PC-3 (cell line): ENCODE data around the gene SPPL2C. TPM values are rescaled to one million over a fixed set of nuclear protein-coding genes. Genes with fewer than 3 reads are reported as not detected.

ENCODE experiments used
- ATAC-seq: fragments of 200-7000 bp; cut with Tn5 transposase; 2 replicates; pipeline ENCODE4 v1.9.1; 2020; ENCODE audit warnings: mild to moderate bottlenecking, moderate library complexity
- Bru-seq: library from RNA; stranded (reverse); fragments of 400-500 nt; gene quantifications from one replicate; lab custom pipeline; 2021; lab: Mats Ljungman, UMichigan
- BruChase-seq, 2 experiments: library from RNA; stranded (reverse); fragments of 400-500 nt; gene quantifications; one replicate each; lab custom pipeline; 2021; lab: Mats Ljungman, UMichigan
- BruUV-seq: library from RNA; stranded (reverse); fragments of 400-500 nt; replicated peaks from 2 replicates; lab custom pipeline; 2021; lab: Mats Ljungman, UMichigan
- CTCF ChIA-PET: fragments of 300-600 bp; sonication (Branson Sonifier 250); formaldehyde crosslinking; loops from one replicate; lab custom pipeline; 2022; ENCODE audit warnings: antibody characterized with exemption; lab: Charles Lee
- POLR2A ChIA-PET: fragments of 300-600 bp; sonication (Branson Sonifier 250); formaldehyde crosslinking; loops from one replicate; lab custom pipeline; 2022; ENCODE audit warnings: antibody characterized with exemption; ENCODE audit not compliant: unreplicated experiment; lab: Charles Lee
- DNase-seq: peaks from one replicate; pipeline ENCODE4 v3.0.0-alpha.2; 2015
- H2AFZ ChIP-seq: fragments of 300-600 bp; sonication (generic); 2 replicates; pipeline ENCODE4 v1.6.0; 2016; ENCODE audit warnings: antibody characterized with exemption, low read length
- H3F3A ChIP-seq: fragments of 300-600 bp; sonication (generic); one replicate; pipeline ENCODE4 v1.6.0; 2017; ENCODE audit warnings: antibody characterized with exemption, low read length, control low read depth, mild to moderate bottlenecking; ENCODE audit not compliant: unreplicated experiment
- H3K27ac ChIP-seq: fragments of 300-600 bp; sonication (generic); 2 replicates; pipeline ENCODE4 v1.5.1; 2016; ENCODE audit warnings: mild to moderate bottlenecking, low read length
- H3K27me3 ChIP-seq: fragments of 300-600 bp; sonication (generic); 2 replicates; pipeline ENCODE4 v1.6.1; 2016; ENCODE audit warnings: low read length, mixed read lengths
- H3K36me3 ChIP-seq: fragments of 300-600 bp; sonication (generic); 2 replicates; pipeline ENCODE4 v1.6.1; 2016; ENCODE audit warnings: low read depth, mixed run types, low read length, mixed read lengths
- H3K4me1 ChIP-seq: fragments of 300-600 bp; sonication (generic); 2 replicates; pipeline ENCODE4 v1.5.1; 2016; ENCODE audit warnings: low read length; ENCODE audit not compliant: insufficient read depth
- H3K4me2 ChIP-seq: fragments of 300-600 bp; sonication (generic); 2 replicates; pipeline ENCODE4 v1.6.0; 2016; ENCODE audit warnings: low read length
- H3K4me3 ChIP-seq: fragments of 300-600 bp; sonication (generic); 2 replicates; pipeline ENCODE4 v1.5.1; 2016; ENCODE audit warnings: mild to moderate bottlenecking, low read length, mixed read lengths
- H3K79me2 ChIP-seq: fragments of 300-600 bp; sonication (generic); 2 replicates; pipeline ENCODE4 v1.6.1; 2017; ENCODE audit warnings: low read length, mixed read lengths
- H3K9ac ChIP-seq: fragments of 300-600 bp; sonication (generic); 2 replicates; pipeline ENCODE4 v1.6.0; 2016; ENCODE audit warnings: mild to moderate bottlenecking, low read length
- H3K9me2 ChIP-seq: fragments of 300-600 bp; sonication (generic); replicated peaks from 2 replicates; pipeline ENCODE4 v1.6.1; 2016; ENCODE audit warnings: mixed run types, low read length, mixed read lengths
- H3K9me3 ChIP-seq: fragments of 300-600 bp; sonication (generic); 2 replicates; pipeline ENCODE4 v1.6.1; 2016; ENCODE audit warnings: low read length, mixed read lengths
- H4K20me1 ChIP-seq: fragments of 300-600 bp; sonication (generic); 2 replicates; pipeline ENCODE4 v1.6.1; 2016; ENCODE audit warnings: low read length, mixed read lengths
- EZH2 ChIP-seq: fragments of 300-600 bp; sonication (generic); IDR thresholded peaks from one replicate; pipeline ENCODE4 v1.6.1; 2017; ENCODE audit warnings: antibody characterized with exemption, mild to moderate bottlenecking, low read length; ENCODE audit not compliant: unreplicated experiment
- EZH2phosphoT487 ChIP-seq: fragments of 300-600 bp; sonication (generic); IDR thresholded peaks from 2 replicates; pipeline ENCODE4 v1.6.1; 2018; ENCODE audit warnings: mild to moderate bottlenecking, antibody characterized with exemption, low read length, borderline replicate concordance
- intact Hi-C: fragments of 100-400 bp; cut with micrococcal nuclease; formaldehyde crosslinking; loops from 2 replicates; pipeline ENCODE4 v1.9.0; 2023
- long read RNA-seq: library from polyadenylated mRNA; unstranded; transcript quantifications from one replicate; pipeline ENCODE4 v2.0.0, GENCODE V29; 2021; ENCODE audit not compliant: unreplicated experiment
- total RNA-seq: library from RNA; depleted of rRNA; stranded (reverse); fragments of >200 nt; gene quantifications from 2 replicates; pipeline ENCODE4 v1.2.3, GENCODE V29; 2014; rRNA removed
- TF ChIP-seq, protein P1 (sequence below): fragments of 300-600 bp; sonication (generic); conservative IDR thresholded peaks from 2 replicates; pipeline ENCODE4 v1.5.1; 2017; ENCODE audit warnings: antibody characterized with exemption, low read depth, mild to moderate bottlenecking, low read length

The SPPL2C gene
- not detected in 2 replicates for total RNA-seq
- Bru-seq, nascent RNA = not detected
- BruChase-seq, experiment 1, labeled RNA remaining after a 6-hour chase = percentile 22 among the genes with signal in this experiment
- not detected for BruChase-seq, experiment 2, labeled RNA remaining after a 2-hour chase
- long read RNA-seq = 0 reads

DNA sequence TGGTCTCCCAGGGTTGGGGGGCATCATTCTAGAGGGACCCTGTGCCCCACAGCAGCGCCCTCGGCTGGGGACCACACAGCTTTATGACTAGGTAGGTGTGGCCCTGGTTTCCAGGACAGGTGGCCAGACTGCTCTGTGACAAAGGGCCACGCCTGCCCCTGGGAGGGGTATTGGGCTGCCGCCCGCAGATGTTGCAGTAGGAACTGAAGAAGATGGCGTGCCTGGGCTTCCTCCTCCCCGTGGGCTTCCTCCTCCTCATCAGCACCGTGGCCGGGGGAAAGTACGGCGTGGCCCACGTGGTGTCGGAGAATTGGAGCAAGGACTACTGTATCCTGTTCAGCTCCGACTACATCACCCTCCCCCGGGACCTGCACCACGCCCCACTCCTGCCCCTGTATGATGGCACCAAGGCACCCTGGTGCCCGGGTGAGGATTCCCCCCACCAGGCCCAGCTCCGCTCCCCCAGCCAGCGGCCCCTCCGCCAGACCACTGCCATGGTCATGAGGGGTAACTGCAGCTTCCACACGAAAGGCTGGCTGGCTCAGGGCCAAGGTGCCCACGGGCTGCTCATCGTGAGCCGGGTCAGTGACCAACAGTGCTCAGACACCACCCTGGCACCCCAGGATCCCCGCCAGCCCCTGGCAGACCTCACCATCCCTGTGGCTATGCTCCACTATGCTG is at the start of gene SPPL2C:
Gene SPPL2C (plus strand): TSS at position 187 of the 681 bp plus-strand sequence. CDS start 26 bp downstream, at position 213.
- ChIA-PET CTCF (interaction anchor here (0.6 kb wide), 1 partner anchor 123 kb away, joined by 3 read pairs; no protein-coding TSS in a partner anchor), POLR2A (no interaction called here)
- no peak within 1 kb of the TSS for H3K4me3 ChIP-seq
- H2AFZ ChIP-seq = no peak within 1 kb of the TSS
- no peaks in the 10 kb centered on the region; the same call in 1 of the 2 replicates for H3K27me3 ChIP-seq
- no peak within 1 kb of the TSS for H3K4me2 ChIP-seq
- H3K27ac ChIP-seq = no peak within 1 kb of the TSS
- no peaks in the 10 kb centered on the region for H3K9me2 ChIP-seq
- no peaks in the 10 kb centered on the region; the same call in 1 of the 2 replicates for H3K4me1 ChIP-seq
- ATAC-seq (no peak), DNase-seq (no peak)
- H3K9ac ChIP-seq = no peak within 1 kb of the TSS
- no peaks in the 10 kb centered on the region for H3K9me3 ChIP-seq
- no peaks in the 10 kb centered on the region for H4K20me1 ChIP-seq
- no peaks in the 10 kb centered on the region for H3F3A ChIP-seq
- BruUV-seq = no TSS peak
- TF ChIP-seq EZH2phosphoT487 (no peak), EZH2 (no peak)
- TF ChIP-seq, protein P1, sequence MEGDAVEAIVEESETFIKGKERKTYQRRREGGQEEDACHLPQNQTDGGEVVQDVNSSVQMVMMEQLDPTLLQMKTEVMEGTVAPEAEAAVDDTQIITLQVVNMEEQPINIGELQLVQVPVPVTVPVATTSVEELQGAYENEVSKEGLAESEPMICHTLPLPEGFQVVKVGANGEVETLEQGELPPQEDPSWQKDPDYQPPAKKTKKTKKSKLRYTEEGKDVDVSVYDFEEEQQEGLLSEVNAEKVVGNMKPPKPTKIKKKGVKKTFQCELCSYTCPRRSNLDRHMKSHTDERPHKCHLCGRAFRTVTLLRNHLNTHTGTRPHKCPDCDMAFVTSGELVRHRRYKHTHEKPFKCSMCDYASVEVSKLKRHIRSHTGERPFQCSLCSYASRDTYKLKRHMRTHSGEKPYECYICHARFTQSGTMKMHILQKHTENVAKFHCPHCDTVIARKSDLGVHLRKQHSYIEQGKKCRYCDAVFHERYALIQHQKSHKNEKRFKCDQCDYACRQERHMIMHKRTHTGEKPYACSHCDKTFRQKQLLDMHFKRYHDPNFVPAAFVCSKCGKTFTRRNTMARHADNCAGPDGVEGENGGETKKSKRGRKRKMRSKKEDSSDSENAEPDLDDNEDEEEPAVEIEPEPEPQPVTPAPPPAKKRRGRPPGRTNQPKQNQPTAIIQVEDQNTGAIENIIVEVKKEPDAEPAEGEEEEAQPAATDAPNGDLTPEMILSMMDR = no peak
- no peaks in the 10 kb centered on the region for H3K36me3 ChIP-seq
- no peaks in the 10 kb centered on the region for H3K79me2 ChIP-seq
- intact Hi-C loops = no loop called here

DNA sequence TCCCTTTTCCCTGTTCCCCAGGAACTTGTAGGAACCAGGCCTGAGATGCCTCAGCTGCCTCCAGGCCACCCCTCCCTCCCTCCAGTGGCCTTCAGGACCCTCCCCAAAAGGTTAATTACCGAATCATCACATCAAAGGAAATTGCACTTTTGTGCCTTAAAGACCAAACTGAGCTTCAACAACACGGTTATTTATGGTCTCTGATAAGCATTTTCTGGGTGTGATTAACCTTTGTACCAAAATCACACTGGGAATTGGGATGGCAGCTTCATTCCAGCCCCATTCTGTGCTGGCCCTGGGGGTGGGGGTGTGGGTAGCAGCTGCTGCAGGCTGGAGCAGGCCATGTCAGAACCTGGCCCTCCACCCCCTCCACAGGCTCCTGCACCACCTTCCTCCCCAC is 43.9 kb upstream of the SPPL2C start:
- no peak overlapping the region for H3K27ac ChIP-seq
- H3K9ac ChIP-seq = no peak overlapping the region
- TF ChIP-seq, protein P1 = no peak
- TF ChIP-seq EZH2phosphoT487 = no peak
- TF ChIP-seq EZH2 = no peak
- intact Hi-C loops = no loop called here
- no peaks in the 10 kb centered on the region for H3K9me2 ChIP-seq
- H3K27me3 ChIP-seq = peaks cover 73% of the 10 kb centered on the region
- POLR2A ChIA-PET = interaction anchor here (0.5 to 0.6 kb wide), 2 partner anchors 8 to 18 kb away, joined by 3 to 4 read pairs; no protein-coding TSS in a partner anchor
- no peaks in the 10 kb centered on the region for H3K79me2 ChIP-seq
- CTCF ChIA-PET = no interaction called here
- DNase-seq = no peak
- H3K4me1 ChIP-seq = no peaks in the 10 kb centered on the region
- H3K4me2 ChIP-seq = no peak overlapping the region
- no peak overlapping the region for H3K4me3 ChIP-seq
- H3F3A ChIP-seq = no peaks in the 10 kb centered on the region
- no peaks in the 10 kb centered on the region for H3K36me3 ChIP-seq
- no peak for ATAC-seq
- no peaks in the 10 kb centered on the region for H3K9me3 ChIP-seq
- no TSS peak for BruUV-seq
- H4K20me1 ChIP-seq = no peaks in the 10 kb centered on the region
- H2AFZ ChIP-seq = no peak overlapping the region

GRCh38 chr17:45801421-45801820 is 43.3 kb upstream of the SPPL2C start:
- ATAC-seq (no peak), DNase-seq (no peak)
- peaks cover 73% of the 10 kb centered on the region for H3K27me3 ChIP-seq
- no peak overlapping the region for H3K4me2 ChIP-seq
- H3K4me3 ChIP-seq = no peak overlapping the region
- no peaks in the 10 kb centered on the region for H3K36me3 ChIP-seq
- TF ChIP-seq EZH2phosphoT487 (no peak), EZH2 (no peak)
- TF ChIP-seq, protein P1 = no peak
- H3K27ac ChIP-seq = no peak overlapping the region
- no peaks in the 10 kb centered on the region for H3K4me1 ChIP-seq
- BruUV-seq = no TSS peak
- H4K20me1 ChIP-seq = no peaks in the 10 kb centered on the region
- no peaks in the 10 kb centered on the region for H3F3A ChIP-seq
- H2AFZ ChIP-seq = no peak overlapping the region
- intact Hi-C loops = no loop called here
- ChIA-PET POLR2A (no interaction called here), CTCF (no interaction called here)
- H3K9me2 ChIP-seq = no peaks in the 10 kb centered on the region
- H3K9me3 ChIP-seq = no peaks in the 10 kb centered on the region
- H3K9ac ChIP-seq = no peak overlapping the region
- H3K79me2 ChIP-seq = no peaks in the 10 kb centered on the region
